MM.1S (cell line): ENCODE data around the gene SLC5A11.

ENCODE experiments used
- CTCF ChIP-seq: fragments of 300-600 bp; sonication (generic); IDR thresholded peaks from 2 replicates; pipeline ENCODE4 v1.5.1; 2016; ENCODE audit warnings: antibody characterized with exemption, low read length, mixed read lengths
- EZH2 ChIP-seq: fragments of 300-600 bp; sonication (generic); optimal IDR thresholded peaks from 2 replicates; pipeline ENCODE3; 2017; ENCODE audit warnings: low read depth, mild to moderate bottlenecking, antibody characterized with exemption, low read length, mixed read lengths

- TF ChIP-seq CTCF (no peak), EZH2 (no peak)
Measured at GRCh38 chr16:24844101-24845030, 1.4 kb upstream of the SLC5A11 start.
